ENCODE data around the gene KCTD3. TPM values are rescaled to one million over a fixed set of nuclear protein-coding genes. Genes with fewer than 3 reads are reported as not detected.

The KCTD3 gene
- total RNA-seq, 1 experiment from 2014 or later, result 34.7 TPM

DNA sequence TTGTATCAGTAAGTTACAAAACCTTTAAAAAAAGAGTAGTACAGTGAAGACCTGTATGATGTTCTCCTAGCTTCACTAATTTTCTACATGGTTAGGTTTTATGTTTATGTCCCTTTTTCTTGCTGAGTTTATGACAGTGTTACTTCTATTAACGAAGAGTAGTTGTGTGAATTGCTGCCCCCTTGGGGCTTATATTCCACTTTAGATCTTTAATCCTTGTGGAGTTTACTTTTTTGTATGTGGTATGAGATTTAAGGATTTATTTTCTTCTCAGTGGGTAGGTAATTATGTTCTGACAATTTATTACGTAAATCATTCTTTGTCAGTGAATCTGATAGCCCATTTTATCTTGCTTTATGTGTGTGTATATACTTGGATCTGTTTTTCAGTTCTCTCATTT is 14.8 kb downstream of the KCTD3 start:
- no TSS peak for BruUV-seq (replicated peaks)
- peaks cover 22% of the 10 kb centered on the region for H3K36me3 ChIP-seq (ENCODE audit: control insufficient read depth, insufficient read depth, low read length)

DNA sequence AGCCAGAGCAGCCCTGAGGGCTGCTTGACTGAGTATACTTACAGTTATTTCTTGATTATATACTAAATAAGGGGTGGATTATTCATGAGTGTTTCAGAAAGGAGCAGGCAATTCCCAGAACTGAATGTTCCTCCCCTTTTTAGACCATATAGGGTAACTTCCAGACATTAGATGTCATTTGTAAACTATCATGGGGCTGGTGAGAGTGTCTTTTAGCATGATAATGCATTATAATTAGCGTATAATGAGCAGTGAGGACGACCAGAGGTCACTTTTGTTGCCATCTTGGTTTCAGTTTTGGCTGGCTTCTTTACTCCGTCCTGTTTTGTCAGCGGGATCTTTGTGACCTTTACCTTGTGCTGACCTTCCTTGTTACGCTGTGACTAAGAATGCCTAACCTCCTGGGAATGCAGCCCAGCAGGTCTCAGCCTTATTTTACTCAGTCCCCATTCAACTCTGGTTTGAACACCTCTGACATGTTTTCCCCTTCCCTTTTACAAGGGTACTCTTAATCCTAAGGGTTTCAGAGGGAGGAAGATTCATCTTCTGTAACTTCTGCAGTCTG is 16.2 kb downstream of the KCTD3 start:
- Histone ChIP-seq H3K9me3 (ENCODE audit: control insufficient read depth, insufficient read depth, low read depth, low read length) (no peaks in the 10 kb centered on the region), H3K27me3 (ENCODE audit: control insufficient read depth, insufficient read depth, low read length) (no peaks in the 10 kb centered on the region), H3K36me3 (ENCODE audit: control insufficient read depth, insufficient read depth, low read length) (peaks cover 14% of the 10 kb centered on the region), H3K4me3 (ENCODE audit: low read depth in 2 of 2, low read length in 2 of 2) (no peak overlapping the region), H3K27ac (ENCODE audit: low read length) (no peak overlapping the region), H3K4me1 (ENCODE audit: control insufficient read depth, insufficient read depth, low read length) (no peaks in the 10 kb centered on the region)
- in situ Hi-C loops (cut with HindIII; ENCODE audit: low pct_unique_long_range_greater_than_20kb, low sequenced_read_pairs), result no loop called here
- intact Hi-C loops (cut with micrococcal nuclease; ENCODE audit: unreplicated experiment), result no loop called here
- ATAC-seq, result no peak
- POLR2A ChIA-PET, result interaction anchor here (0.6 kb wide), 1 partner anchor 14 kb away, joined by 7 read pairs; no protein-coding TSS in a partner anchor
- DNase-seq (ENCODE audit: low read depth, low spot score), result no peak
- CTCF ChIA-PET, result no interaction called here
- TF ChIP-seq, protein P1, sequence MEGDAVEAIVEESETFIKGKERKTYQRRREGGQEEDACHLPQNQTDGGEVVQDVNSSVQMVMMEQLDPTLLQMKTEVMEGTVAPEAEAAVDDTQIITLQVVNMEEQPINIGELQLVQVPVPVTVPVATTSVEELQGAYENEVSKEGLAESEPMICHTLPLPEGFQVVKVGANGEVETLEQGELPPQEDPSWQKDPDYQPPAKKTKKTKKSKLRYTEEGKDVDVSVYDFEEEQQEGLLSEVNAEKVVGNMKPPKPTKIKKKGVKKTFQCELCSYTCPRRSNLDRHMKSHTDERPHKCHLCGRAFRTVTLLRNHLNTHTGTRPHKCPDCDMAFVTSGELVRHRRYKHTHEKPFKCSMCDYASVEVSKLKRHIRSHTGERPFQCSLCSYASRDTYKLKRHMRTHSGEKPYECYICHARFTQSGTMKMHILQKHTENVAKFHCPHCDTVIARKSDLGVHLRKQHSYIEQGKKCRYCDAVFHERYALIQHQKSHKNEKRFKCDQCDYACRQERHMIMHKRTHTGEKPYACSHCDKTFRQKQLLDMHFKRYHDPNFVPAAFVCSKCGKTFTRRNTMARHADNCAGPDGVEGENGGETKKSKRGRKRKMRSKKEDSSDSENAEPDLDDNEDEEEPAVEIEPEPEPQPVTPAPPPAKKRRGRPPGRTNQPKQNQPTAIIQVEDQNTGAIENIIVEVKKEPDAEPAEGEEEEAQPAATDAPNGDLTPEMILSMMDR (IDR thresholded peaks at IDR 0.05), result no peak
- TF ChIP-seq SIN3A (IDR thresholded peaks at IDR 0.05; ENCODE audit: borderline replicate concordance, insufficient read depth, low read depth, low read length), result no peak
- no peak for TF ChIP-seq POLR2AphosphoS5 (IDR thresholded peaks at IDR 0.05; ENCODE audit: low read depth, low read length)
- no peak for TF ChIP-seq TCF7L2 (IDR thresholded peaks at IDR 0.05; ENCODE audit: low read depth, low read length)
- TF ChIP-seq, protein P2, sequence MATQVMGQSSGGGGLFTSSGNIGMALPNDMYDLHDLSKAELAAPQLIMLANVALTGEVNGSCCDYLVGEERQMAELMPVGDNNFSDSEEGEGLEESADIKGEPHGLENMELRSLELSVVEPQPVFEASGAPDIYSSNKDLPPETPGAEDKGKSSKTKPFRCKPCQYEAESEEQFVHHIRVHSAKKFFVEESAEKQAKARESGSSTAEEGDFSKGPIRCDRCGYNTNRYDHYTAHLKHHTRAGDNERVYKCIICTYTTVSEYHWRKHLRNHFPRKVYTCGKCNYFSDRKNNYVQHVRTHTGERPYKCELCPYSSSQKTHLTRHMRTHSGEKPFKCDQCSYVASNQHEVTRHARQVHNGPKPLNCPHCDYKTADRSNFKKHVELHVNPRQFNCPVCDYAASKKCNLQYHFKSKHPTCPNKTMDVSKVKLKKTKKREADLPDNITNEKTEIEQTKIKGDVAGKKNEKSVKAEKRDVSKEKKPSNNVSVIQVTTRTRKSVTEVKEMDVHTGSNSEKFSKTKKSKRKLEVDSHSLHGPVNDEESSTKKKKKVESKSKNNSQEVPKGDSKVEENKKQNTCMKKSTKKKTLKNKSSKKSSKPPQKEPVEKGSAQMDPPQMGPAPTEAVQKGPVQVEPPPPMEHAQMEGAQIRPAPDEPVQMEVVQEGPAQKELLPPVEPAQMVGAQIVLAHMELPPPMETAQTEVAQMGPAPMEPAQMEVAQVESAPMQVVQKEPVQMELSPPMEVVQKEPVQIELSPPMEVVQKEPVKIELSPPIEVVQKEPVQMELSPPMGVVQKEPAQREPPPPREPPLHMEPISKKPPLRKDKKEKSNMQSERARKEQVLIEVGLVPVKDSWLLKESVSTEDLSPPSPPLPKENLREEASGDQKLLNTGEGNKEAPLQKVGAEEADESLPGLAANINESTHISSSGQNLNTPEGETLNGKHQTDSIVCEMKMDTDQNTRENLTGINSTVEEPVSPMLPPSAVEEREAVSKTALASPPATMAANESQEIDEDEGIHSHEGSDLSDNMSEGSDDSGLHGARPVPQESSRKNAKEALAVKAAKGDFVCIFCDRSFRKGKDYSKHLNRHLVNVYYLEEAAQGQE (IDR thresholded peaks at IDR 0.05; ENCODE audit: insufficient read depth in 1 of 2, low read depth in 2 of 2, low read length in 1 of 2), result no peak
- no TSS peak for BruUV-seq (replicated peaks)

More for the DNA sequence above, 14.8 kb downstream of the KCTD3 start:
- no peak for DNase-seq (ENCODE audit: low read depth, low spot score)
- Histone ChIP-seq H3K27me3 (ENCODE audit: control insufficient read depth, insufficient read depth, low read length) (no peaks in the 10 kb centered on the region), H3K4me1 (ENCODE audit: control insufficient read depth, insufficient read depth, low read length) (no peaks in the 10 kb centered on the region), H3K27ac (ENCODE audit: low read length) (no peak overlapping the region), H3K4me3 (ENCODE audit: low read depth in 2 of 2, low read length in 2 of 2) (no peak overlapping the region), H3K9me3 (ENCODE audit: control insufficient read depth, insufficient read depth, low read depth, low read length) (no peaks in the 10 kb centered on the region)
- no peak for ATAC-seq
- ChIA-PET POLR2A (no interaction called here), CTCF (no interaction called here)
- no peak for TF ChIP-seq POLR2AphosphoS5 (IDR thresholded peaks at IDR 0.05; ENCODE audit: low read depth, low read length)
- TF ChIP-seq, protein P2 (IDR thresholded peaks at IDR 0.05; ENCODE audit: insufficient read depth in 1 of 2, low read depth in 2 of 2, low read length in 1 of 2), result no peak
- TF ChIP-seq SIN3A (IDR thresholded peaks at IDR 0.05; ENCODE audit: borderline replicate concordance, insufficient read depth, low read depth, low read length), result no peak
- no peak for TF ChIP-seq TCF7L2 (IDR thresholded peaks at IDR 0.05; ENCODE audit: low read depth, low read length)
- TF ChIP-seq, protein P1 (IDR thresholded peaks at IDR 0.05), result no peak; the same call in 1 of the 2 replicates
- in situ Hi-C loops (cut with HindIII; ENCODE audit: low pct_unique_long_range_greater_than_20kb, low sequenced_read_pairs), result no loop called here
- intact Hi-C loops (cut with micrococcal nuclease; ENCODE audit: unreplicated experiment), result no loop called here
